ENCODE measurements around the gene MSANTD7. TPM values are rescaled to one million over a fixed set of nuclear protein-coding genes. Genes with fewer than 3 reads are reported as not detected.

MSANTD7 gene
- total and polyA plus RNA-seq, 9 of the 15 experiments (the other 6 are each of a cell fraction or from before 2014, with no cell fraction given) = 5.2 to 27.3 (median 23.6) TPM

DNA sequence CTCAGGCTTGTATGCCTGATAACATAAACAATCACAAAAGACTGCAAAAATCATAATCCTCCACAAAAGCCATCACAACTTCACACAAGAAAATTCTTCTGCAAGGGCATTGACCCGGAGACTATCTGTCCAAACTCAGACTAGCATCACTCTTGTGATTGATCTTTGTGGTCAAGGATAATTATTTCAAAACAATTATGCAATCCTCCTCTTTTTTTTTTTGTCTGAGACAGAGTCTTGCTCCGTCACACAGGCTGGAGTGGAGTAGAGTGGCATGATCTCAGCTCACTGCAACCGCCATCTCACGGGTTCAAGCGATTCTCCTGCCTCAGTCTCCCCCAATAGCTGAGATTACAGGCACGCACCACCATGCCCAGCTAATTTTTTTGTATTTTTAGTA lies 22.4 kb upstream of the MSANTD7 start:
- Histone ChIP-seq H3K36me3 (ENCODE audit: control insufficient read depth, insufficient read depth, low read length) (no peaks in the 10 kb centered on the region), H4K20me1 (replicated peaks; ENCODE audit: control insufficient read depth, insufficient read depth, low read length) (no peaks in the 10 kb centered on the region), H3K9ac (ENCODE audit: insufficient read depth in 1 of 2, low read depth in 2 of 2, low read length in 2 of 2) (no peak overlapping the region), H3K9me1 (ENCODE audit: control insufficient read depth, insufficient read depth, low read length) (no peaks in the 10 kb centered on the region), H2AFZ (ENCODE audit: low read depth, low read length) (no peak overlapping the region), H3K4me1 (replicated peaks in 1 of 2; ENCODE audit: control insufficient read depth in 2 of 2, insufficient read depth in 2 of 2, low read length in 2 of 2) (no peaks in the 10 kb centered on the region; a peak in 1 of 5 replicates), H3K4me3 (no peak overlapping the region), H3K27ac (ENCODE audit: extremely low read depth, low read depth, low read length) (no peak overlapping the region), H3K27me3 (ENCODE audit: control insufficient read depth in 2 of 2, insufficient read depth in 2 of 2, low read length in 2 of 2) (peaks cover 13 to 15% of the 10 kb centered on the region in 2 experiments), H3K4me2 (ENCODE audit: insufficient read depth, low read length) (no peak overlapping the region), H3K9me3 (replicated peaks; ENCODE audit: control insufficient read depth, insufficient read depth, low read depth, low read length) (no peaks in the 10 kb centered on the region), H3K79me2 (ENCODE audit: control insufficient read depth, insufficient read depth, low read length) (no peaks in the 10 kb centered on the region)
- ATAC-seq = no peak
- ChIA-PET POLR2A (no interaction called here), CTCF (ENCODE audit: low intra/inter-chr PET ratio) (no interaction called here)
- no peak for DNase-seq (ENCODE audit: extremely low read depth in 1 of 4, low spot score in 3 of 4)
- FAIRE-seq = no peak
- BruUV-seq (replicated peaks) = no TSS peak
- intact Hi-C loops (cut with micrococcal nuclease) = no loop called here
- 2% methylated on average over 6 of the region's 6 CpGs for WGBS (ENCODE audit: insufficient coverage, low coverage, missing lambda C conversion rate)
- in situ Hi-C loops (cut with MboI) = no loop called here
- TF ChIP-seq RNF2 (IDR thresholded peaks at IDR 0.05) (no peak), HNRNPL (IDR thresholded peaks at IDR 0.05; ENCODE audit: low read depth, low read length) (no peak), NCOA6 (IDR thresholded peaks at IDR 0.05) (no peak), ERF (CRISPR knock-in tag; IDR thresholded peaks at IDR 0.05) (no peak), CBFA2T3 (IDR thresholded peaks at IDR 0.05) (peak; percentile 27), EP400 (IDR thresholded peaks at IDR 0.05) (no peak), ESRRA (IDR thresholded peaks at IDR 0.05; ENCODE audit: borderline replicate concordance, low read depth) (no peak), MEF2D (tag; conservative IDR thresholded peaks at IDR 0.05; ENCODE audit: low read depth) (no peak), SREBF2 (CRISPR knock-in tag; IDR thresholded peaks at IDR 0.05) (no peak), CEBPG (CRISPR knock-in tag; IDR thresholded peaks at IDR 0.05) (no peak), CEBPG (tag; conservative IDR thresholded peaks at IDR 0.05 in 1 of 2, IDR thresholded peaks at IDR 0.05 in 1 of 2) (peak in 1 of 2 experiments; percentile 68; a peak in 2 of 4 replicates), FOXK1 (CRISPR knock-in tag; IDR thresholded peaks at IDR 0.05; ENCODE audit: borderline replicate concordance) (no peak), CEBPB (tag; IDR thresholded peaks at IDR 0.05) (peak; percentile 67), TBP (optimal IDR thresholded peaks at IDR 0.05; ENCODE audit: low read depth, low read length) (no peak), GABPB2 (CRISPR knock-in tag; conservative IDR thresholded peaks at IDR 0.05) (no peak)
- TF ChIP-seq, protein P1, sequence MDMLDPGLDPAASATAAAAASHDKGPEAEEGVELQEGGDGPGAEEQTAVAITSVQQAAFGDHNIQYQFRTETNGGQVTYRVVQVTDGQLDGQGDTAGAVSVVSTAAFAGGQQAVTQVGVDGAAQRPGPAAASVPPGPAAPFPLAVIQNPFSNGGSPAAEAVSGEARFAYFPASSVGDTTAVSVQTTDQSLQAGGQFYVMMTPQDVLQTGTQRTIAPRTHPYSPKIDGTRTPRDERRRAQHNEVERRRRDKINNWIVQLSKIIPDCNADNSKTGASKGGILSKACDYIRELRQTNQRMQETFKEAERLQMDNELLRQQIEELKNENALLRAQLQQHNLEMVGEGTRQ (CRISPR knock-in tag; IDR thresholded peaks at IDR 0.05) = no peak
- TF ChIP-seq, protein P2, sequence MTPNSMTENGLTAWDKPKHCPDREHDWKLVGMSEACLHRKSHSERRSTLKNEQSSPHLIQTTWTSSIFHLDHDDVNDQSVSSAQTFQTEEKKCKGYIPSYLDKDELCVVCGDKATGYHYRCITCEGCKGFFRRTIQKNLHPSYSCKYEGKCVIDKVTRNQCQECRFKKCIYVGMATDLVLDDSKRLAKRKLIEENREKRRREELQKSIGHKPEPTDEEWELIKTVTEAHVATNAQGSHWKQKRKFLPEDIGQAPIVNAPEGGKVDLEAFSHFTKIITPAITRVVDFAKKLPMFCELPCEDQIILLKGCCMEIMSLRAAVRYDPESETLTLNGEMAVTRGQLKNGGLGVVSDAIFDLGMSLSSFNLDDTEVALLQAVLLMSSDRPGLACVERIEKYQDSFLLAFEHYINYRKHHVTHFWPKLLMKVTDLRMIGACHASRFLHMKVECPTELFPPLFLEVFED (CRISPR knock-in tag; conservative IDR thresholded peaks at IDR 0.05) = no peak
- TF ChIP-seq, protein P3, sequence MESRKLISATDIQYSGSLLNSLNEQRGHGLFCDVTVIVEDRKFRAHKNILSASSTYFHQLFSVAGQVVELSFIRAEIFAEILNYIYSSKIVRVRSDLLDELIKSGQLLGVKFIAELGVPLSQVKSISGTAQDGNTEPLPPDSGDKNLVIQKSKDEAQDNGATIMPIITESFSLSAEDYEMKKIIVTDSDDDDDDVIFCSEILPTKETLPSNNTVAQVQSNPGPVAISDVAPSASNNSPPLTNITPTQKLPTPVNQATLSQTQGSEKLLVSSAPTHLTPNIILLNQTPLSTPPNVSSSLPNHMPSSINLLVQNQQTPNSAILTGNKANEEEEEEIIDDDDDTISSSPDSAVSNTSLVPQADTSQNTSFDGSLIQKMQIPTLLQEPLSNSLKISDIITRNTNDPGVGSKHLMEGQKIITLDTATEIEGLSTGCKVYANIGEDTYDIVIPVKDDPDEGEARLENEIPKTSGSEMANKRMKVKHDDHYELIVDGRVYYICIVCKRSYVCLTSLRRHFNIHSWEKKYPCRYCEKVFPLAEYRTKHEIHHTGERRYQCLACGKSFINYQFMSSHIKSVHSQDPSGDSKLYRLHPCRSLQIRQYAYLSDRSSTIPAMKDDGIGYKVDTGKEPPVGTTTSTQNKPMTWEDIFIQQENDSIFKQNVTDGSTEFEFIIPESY (CRISPR knock-in tag; IDR thresholded peaks at IDR 0.05) = no peak
- TF ChIP-seq, protein P4, sequence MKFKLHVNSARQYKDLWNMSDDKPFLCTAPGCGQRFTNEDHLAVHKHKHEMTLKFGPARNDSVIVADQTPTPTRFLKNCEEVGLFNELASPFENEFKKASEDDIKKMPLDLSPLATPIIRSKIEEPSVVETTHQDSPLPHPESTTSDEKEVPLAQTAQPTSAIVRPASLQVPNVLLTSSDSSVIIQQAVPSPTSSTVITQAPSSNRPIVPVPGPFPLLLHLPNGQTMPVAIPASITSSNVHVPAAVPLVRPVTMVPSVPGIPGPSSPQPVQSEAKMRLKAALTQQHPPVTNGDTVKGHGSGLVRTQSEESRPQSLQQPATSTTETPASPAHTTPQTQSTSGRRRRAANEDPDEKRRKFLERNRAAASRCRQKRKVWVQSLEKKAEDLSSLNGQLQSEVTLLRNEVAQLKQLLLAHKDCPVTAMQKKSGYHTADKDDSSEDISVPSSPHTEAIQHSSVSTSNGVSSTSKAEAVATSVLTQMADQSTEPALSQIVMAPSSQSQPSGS (CRISPR knock-in tag; IDR thresholded peaks at IDR 0.05) = no peak

All from K562 (cell line).